Measurements from ENCODE around the gene CAPN11.
"Not testable (repeated sequence)": the region's sequence is repeated elsewhere in the genome, so short reads cannot be mapped to it uniquely, and the experiment has no call there.

CAPN11 gene

DNA sequence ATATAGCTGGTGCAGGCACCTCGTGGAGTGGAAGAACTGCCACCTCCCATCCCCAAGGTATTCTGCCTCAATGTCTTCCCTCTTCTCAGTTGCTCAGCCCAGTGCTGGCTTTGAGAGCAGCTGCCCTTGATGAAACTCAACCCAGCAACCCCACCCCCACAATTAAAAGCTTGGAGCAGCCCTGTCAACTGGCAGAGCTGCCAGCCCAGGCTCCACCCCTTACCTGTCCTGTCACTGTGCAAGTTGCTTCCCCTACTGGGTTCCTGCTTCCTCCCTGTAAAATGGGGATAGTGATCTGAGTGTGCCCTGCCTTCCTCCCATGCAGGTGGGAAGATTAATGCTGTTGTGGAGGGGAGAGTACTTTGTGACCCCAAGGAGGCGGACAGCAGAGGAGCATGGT, 26.7 kb upstream of the CAPN11 start:
- DNase-seq (ENCODE audit: low read depth in 2 of 2): no peak

DNA sequence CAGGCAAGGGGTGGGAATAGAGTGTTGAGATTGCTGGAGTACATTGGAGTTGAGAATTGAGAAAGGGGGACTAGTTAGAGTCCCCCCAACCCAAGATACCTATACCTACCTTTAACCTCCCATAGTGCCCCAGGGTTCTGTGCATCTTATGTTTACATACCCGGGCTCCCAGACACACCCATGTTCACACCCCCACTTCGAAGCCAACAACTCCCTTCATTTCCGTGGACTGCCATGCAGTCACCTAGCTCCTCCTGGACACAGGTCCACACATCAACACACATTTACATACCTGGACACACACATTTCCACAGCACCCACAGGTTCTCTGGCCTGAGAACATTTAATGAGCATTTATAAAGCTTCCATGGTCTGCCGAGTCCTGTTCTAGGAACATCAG, 26.1 kb upstream of the CAPN11 start:
- DNase-seq (ENCODE audit: low read depth in 2 of 2): no peak

DNA sequence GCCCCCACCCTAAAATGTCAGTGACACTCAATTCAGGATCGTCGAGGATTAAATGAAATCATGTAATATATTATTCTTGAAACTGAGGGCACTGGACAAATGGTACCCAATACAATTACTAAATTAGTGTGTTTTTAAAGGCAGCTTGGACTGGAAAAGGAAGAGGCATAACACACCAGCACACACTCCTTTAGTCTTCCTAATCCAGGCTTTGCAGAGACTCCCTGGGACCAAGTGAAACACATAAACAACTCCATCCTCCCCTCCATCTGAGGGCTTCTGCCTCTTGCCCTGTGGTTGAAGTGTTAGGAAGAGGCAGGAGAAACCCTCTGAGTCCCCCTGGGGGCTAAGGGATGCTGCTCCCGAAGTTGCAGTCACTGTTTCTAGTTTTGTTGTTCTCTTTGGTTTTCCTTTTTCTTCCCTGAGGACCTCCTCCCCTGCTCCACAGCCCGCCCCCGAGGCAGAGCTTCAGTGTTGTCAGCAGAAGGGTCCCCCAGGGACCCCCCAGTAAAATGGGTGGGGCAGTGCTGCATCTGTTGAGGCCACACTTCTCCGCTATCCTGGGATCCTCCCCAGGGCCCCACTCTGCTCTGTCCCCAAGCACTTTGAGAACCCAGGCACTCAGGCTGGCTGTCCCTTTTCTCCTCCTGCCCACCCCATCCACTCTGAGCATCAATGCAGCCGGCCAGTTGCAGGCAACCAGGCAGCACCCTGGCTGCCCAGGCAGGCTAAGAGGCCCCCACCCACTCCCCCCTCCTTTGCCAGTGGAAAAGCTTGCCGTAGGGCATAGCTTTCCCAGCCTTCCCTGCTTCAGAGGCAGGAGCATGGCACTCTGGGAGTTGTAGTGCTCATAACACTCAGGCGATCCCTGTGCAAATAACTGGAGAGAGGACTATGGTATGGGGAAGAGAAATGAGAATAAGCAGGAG, 25.4 kb upstream of the CAPN11 start:
- DNase-seq (ENCODE audit: low read depth in 2 of 2): no peak

DNA sequence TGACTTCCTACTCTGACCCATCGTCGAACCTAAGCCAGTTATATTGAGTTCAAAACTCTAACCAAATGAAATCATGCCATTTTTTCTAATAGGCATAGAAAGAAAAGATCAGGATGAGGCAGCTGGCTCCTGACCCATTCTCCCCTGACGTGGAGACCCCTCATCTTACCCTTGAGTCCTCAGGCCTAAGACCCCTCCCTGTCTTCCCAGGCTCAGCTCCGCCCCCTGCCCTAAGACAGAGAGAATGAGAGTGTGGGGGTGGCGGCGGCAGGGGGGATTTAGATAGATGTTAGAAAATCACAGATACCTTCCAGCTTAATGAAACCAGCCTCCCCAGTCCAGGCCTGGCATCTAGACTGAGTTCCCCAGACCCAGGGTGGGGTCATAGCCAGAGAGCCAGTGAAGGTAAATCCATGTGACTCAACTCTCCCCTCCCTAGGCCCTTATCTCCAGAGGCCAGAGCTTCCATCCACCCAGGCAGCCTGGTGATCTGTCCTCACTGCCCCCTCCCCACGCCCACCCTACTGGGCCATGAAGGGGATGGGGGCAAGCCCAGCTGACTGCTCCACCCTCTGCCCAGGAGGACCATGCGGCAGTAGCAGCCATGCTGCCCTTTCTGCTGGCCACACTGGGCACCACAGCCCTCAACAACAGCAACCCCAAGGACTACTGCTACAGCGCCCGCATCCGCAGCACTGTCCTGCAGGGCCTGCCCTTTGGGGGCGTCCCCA, 24.5 kb upstream of the CAPN11 start:
- DNase-seq (ENCODE audit: low read depth in 2 of 2): no peak

DNA sequence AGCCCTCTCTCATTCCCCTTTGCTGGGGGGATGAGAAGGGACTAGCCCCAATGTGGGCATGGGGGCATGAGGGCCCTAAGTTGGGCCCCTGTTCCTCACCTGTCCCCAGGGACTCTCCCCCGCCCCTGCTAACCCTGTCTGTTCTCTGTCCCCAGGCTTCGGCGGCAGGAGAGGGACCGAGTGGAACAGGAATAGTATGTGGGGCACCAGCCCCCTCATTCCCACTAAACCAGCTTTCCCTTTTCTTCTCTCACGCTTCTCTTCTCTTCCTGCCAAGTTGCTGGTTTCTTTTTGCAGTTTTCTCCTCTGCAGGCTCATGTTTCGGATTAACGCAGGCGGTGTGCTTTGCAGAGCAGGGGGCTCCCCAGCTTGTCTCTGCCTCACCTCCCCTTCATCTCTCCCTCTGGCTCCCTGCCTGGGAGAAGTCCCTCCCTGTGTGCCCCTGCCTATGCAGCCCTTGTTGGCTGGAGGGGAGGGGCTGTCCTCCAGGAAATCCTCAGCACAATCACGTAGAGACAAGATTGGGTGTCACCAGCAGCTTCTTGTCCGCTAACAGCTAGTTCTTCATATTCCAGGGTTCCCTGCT, 23.4 kb upstream of the CAPN11 start:
- DNase-seq (ENCODE audit: low read depth in 2 of 2): no peak

DNA sequence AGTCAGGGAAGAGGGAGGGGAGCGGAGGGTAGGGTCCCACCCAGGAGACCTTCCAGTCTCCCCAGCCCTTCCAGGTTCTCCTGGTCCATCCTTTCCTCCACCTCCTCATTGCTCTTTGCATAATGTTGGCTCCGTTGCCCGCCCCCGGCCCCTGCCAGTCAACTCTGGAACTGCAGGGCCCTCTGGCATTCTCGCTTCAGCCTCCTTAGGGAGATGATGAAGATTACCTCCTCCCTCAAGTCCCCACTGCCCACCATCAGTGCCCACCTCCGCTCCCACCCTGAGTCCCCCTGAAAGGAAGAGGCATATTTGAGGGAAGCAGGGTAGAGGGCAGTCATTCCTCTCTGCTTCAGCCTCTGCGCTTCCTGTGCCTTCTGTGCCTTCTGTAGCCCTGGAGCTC, 22.7 kb upstream of the CAPN11 start:
- DNase-seq (ENCODE audit: low read depth in 2 of 2): no peak

DNA sequence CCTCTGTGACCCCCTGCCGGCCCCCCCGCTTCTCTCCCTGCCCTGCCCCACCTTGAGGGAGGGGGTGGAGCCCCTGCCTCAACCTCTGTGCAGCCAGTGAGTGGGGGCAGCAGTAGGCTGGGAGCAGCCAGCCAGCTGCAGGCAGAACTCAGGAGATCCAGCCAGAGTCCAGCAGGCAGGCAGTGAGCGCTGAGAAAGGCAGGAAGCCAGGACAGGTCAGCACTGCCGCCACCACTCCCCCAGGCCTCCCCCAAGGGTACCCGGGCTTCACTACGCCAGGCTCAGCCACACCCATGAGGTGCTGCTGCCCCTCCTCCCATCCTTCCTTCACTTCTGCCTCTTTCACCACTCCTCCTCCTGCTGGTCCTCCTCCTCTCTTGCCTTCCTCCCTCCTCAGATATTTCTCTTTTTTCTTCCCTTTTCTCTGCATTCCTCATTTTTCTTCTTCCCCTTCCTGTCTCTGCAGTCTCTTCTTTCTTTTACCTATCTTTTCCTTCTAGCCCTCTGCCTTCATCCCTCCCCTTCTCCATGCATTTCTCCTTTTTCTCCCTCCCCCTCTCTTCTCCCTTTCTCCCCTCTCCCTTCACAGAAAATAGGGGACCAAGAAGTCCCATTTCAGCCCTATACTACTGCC, 19.8 kb upstream of the CAPN11 start:
- no peak for DNase-seq (ENCODE audit: low read depth in 2 of 2)

DNA sequence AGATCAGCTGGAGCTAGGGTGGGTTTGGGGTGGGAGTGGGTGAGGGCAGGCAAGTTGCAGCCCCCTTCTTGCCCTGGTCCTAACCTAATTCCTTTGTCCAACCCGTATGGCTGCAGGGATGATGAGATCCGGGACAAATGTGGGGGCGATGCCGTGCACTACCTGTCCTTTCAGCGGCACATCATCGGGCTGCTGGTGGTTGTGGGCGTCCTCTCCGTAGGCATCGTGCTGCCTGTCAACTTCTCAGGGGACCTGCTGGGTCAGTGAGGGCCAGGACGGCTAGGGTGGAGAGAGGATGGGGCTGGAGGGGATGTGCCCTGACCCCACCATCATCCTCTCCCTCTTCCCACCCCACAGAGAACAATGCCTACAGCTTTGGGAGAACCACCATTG, 19.3 kb upstream of the CAPN11 start:
- no peak for DNase-seq (ENCODE audit: low read depth in 2 of 2)

DNA sequence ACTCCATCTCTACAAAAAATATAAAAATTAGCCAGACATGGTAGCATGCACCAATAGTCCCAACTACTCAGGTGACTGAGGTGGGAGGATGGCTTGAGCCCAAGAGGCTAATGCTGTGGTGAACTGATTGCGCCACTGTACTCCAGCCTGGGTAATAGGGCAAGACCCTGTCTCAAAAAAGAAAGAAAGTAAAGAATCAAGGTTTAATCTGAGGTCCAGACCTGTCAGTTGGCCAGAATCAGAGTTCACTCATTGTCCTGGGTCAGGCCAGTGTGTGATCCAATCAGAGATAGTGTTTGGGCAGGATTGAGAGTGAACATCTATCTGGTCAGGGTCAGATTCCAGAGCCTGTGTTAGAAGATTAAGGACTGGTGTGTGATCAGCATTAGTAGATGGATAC, 15.8 kb upstream of the CAPN11 start:
- DNase-seq (ENCODE audit: low read depth in 2 of 2): no peak

DNA sequence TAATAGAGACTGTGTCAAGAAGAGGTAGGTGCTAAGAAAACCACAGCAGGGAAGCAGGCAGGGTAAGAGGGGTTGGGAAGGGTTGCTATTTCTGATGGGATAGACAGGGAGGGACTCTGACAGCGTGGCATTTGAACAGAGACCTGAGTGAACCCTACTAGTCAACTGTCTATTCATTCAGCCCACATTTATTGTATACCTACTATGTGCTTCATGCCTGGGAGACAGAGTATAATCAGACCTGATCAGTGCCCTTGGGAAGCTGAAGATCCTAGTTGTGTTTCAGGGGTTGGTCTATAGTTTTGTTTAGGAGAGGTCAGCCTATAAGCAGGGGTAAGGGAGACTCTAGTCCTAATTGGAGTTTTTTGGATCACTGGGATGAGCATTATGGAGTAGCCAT, 14.9 kb upstream of the CAPN11 start:
- no peak for DNase-seq (ENCODE audit: low read depth in 2 of 2)

DNA sequence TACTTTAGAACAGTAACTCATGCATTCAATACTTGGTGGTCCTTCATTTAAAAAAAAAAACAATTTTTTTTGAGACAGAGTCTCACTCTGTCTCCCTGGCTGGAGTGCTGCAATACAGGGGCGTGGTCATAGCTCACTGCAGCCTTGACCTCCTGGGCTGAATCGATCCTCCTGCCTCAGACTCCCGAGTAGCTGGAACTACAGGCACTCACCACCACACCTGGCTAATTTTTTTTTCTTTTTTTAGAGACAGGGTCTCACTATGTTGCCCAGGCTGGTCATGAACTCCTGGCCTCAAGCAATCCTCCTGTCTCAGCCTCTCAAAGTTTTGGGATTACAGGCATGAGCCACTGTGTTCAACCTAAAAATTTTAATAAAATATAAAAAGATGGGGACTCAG, 14.1 kb upstream of the CAPN11 start:
- DNase-seq (ENCODE audit: low read depth in 2 of 2): not testable (repeated sequence)

DNA sequence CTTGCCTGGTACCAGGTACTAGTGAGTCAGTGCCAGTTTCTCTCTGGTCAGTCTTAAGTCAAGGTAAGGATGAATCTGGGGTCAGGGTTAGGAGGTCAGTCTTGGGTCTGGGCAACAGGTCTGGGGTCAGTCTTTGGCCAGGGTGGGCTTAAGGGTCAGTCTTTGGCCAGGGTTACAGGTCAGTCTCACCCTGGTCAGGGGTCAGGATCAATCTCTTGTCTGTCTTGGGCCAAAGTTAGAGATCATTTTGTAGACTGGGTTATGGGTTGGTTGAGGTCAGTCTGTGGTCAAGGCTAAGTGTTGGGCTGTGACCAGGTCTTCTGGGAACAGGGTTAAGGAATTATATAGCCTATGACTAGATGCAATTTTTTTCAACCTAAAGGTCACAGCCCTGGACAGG, 12.8 kb upstream of the CAPN11 start:
- DNase-seq (ENCODE audit: low read depth in 2 of 2): no peak

DNA sequence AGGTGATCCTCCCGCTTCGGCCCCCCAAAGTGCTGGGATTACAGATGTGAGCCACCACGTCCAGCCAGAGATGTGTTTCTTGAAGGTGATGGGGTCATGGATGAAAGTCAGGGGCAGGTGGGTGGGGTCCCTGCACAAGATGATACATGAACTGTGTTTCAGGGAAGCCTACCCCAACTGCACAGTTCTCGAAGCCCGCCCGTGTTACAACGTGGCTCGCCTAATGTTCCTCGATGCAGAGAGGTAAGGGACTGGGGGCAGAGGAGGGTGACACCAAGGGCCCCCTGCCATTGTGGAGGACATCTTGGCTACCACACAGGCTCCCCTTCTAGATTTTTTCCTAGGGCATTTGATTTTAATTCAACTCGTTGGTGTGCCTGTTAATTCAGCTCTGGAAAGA, 11.9 kb upstream of the CAPN11 start:
- no peak for DNase-seq (ENCODE audit: low read depth in 2 of 2)

DNA sequence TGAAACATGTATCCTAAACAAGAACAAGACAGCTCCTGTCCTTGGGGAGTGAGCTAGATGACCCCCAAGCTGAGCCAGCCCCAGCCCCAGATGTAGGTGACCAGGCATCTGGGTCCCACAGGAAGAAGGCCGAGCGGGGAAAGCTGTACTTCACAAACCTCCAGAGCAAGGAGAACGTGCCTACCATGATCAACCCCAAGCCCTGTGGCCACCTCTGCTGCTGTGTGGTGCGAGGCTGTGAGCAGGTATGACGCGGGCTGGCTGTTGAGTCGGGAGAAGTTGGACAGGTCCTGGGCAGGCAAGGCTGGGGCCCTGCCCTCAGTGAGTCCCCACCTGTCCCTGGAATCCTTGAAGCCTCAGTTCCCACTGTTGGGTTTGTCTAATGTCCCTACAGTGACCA, 11.4 kb upstream of the CAPN11 start:
- DNase-seq (ENCODE audit: low read depth in 2 of 2): no peak

DNA sequence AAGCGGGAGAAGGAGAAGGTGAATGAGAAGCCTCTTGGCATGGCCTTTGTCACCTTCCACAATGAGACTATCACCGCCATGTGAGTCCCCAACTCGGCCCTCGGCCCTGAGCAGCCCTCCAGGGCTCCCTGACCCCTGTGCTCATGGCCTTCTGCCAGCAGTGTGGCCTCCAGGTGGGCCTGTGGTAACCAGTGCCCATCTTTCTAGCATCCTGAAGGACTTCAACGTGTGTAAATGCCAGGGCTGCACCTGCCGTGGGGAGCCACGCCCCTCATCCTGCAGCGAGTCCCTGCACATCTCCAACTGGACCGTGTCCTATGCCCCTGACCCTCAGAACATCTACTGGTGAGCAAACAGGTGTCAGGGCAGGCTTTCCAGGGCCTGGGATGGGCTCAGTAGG, 10.3 kb upstream of the CAPN11 start:
- DNase-seq (ENCODE audit: low read depth in 2 of 2): no peak

DNA sequence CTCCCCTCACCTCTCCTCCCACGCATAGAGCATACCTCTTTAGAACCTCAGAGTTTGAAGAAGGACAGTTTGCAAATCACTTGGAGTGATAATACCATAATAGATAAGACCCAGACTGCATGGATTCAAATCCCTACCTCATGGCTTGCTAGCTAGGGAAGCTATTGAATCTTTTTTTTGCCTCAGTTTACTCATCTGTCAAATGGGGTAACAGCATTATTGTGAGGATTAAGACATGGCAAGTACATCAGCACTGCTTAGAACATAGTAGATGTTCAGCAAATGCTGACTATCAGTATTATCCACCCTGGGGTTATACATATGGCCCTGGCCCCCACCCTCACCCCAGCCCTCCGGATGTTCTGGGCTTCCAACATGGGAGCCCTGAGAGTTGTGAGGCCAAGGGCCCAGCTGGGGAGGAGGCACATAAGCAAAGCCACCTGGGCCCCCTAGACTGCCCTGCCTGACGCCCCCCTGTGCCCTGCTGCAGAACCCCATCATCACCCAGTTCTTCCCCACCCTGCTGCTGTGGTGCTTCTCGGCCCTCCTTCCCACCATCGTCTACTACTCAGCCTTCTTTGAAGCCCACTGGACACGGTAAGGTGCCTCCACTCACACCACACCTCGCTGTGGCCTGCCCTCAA, 9.1 kb upstream of the CAPN11 start:
- no peak for DNase-seq (ENCODE audit: low read depth in 2 of 2)

DNA sequence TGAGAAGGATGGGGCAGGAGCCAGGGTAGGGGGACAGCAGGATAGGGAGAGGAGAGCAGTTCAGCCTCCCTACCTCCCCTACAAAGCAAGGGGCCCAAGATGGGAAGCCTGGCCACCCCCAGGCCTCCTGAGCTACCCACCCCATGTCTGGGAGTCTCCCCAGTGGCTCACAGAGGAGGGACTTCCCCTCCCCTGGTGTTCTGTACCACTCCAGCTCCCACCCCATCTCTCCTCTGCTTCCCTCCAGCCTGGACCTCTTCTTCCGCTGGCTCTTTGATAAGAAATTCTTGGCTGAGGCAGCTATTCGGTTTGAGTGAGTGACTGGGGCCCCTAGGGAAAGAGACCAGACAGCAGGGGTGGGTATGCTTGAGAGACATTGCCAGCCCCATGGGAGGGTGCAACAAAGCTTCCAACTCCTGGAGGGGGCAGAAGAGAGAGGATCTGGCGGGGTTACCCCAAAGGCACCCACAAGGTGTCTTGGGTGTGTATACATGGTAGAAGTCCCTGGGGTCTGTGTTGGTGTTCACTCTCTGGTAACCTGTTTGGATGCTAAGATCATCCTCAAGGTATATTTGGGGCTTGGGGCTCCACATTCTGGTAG, 8.2 kb upstream of the CAPN11 start:
- no peak for DNase-seq (ENCODE audit: low read depth in 2 of 2)

DNA sequence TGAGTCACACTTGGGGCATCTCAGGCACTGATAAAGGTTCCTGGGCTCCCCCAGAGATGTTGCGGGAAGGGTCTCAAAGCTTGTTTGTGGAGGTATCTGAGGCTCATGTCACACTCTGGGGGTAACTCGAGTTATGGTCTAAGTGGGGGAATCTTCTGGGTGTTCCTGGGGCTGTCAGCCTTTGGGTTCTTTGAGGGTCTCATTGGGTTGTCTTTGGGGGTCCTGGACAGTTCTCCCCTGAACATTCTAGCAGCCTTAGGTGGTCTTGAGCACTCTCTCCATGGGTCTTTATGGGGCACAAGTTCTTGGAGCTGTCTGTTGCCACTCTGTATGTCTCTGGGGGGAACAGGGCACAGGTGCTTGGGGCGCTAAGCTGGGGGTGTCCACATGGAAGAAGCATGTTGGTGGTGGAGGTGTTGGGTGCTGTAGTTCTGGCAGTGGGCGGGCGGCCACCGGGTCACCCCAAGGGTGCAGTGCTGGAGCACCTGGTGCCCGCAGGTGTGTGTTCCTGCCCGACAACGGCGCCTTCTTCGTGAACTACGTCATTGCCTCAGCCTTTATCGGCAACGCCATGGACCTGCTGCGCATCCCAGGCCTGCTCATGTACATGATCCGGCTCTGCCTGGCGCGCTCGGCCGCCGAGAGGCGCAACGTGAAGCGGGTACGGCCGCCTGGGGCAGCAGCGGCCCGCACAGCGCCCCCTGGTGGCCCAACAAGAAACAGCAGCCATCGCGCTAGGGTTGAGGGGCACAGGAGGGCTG, 7.1 kb upstream of the CAPN11 start:
- DNase-seq (ENCODE audit: low read depth in 2 of 2): peak; percentile 53 to 59

DNA sequence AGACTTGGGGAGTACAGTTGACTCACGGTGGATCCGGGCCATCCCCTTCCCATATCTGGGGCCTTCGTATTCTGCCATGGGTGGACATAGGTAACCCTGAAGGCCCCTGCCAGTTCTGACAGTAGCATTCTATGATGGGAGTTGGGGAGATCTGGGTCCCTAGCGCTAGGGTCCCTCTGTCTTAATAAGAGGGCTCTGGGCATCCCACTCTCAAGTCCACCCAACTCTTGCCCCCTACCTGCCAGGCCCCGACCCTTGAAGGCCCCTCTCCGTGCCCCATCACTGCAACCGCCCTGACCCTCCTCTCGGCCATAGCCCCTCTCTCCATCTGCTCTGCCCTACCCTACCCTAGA, 6.5 kb upstream of the CAPN11 start:
- no peak for DNase-seq (ENCODE audit: low read depth in 2 of 2)

DNA sequence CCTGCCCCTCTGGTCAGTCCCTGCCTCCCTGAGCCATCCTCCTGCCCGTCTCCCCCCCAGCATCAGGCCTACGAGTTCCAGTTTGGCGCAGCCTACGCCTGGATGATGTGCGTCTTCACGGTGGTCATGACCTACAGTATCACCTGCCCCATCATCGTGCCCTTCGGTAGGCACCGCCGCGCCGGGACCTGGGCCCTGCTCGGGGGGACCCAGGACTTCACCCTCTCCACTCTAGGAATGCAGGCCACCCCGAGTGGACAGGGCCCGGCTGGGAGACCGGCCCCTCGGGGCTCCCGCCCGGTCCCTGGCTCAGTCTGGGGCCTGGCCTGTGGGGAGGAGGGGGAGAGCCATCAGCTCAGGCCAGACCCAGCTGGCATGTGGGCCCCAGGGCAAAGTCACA, 6.1 kb upstream of the CAPN11 start:
- DNase-seq (ENCODE audit: low read depth in 2 of 2): no peak

DNA sequence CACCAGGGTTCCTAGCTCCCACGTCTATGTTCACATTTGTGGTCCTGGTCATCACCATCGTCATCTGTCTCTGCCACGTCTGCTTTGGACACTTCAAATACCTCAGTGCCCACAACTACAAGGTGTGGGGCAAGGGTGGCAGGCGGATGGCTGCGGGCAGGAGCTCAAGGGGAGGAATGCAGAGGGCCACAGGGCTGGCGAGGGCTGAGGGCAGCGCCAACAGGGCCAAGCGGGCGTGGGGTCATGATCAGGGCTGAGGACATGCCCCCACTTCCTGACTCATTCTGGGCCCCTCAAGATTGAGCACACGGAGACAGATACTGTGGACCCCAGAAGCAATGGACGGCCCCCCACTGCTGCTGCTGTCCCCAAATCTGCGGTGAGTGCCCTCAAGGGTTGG, 4.6 kb upstream of the CAPN11 start:
- no peak for DNase-seq (ENCODE audit: low read depth in 2 of 2)
